Measurements from ENCODE around the gene AFAP1L2.

DNA sequence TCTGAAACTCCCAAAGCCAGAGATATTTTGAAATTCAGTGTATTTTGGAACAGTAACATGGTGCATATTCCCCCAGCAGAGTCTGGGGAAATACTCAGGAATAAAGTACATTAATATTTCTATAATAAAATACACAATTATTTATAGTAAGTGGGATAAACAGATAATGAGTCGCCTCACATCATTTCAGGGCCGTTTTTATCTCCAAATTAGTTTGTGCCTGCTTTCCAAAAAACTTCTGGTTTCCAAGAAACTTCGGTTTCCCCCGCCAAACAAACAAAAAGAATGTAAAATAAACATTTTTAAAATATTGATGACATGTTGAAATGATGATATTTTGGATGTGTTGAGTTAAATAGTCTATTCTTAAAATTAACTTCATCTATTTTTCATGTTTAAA, 48.2 kb downstream of the AFAP1L2 start:
- TF ChIP-seq EZH2phosphoT487 (conservative IDR thresholded peaks at IDR 0.05; ENCODE audit: low read length): no peak
- TF ChIP-seq, protein P1, sequence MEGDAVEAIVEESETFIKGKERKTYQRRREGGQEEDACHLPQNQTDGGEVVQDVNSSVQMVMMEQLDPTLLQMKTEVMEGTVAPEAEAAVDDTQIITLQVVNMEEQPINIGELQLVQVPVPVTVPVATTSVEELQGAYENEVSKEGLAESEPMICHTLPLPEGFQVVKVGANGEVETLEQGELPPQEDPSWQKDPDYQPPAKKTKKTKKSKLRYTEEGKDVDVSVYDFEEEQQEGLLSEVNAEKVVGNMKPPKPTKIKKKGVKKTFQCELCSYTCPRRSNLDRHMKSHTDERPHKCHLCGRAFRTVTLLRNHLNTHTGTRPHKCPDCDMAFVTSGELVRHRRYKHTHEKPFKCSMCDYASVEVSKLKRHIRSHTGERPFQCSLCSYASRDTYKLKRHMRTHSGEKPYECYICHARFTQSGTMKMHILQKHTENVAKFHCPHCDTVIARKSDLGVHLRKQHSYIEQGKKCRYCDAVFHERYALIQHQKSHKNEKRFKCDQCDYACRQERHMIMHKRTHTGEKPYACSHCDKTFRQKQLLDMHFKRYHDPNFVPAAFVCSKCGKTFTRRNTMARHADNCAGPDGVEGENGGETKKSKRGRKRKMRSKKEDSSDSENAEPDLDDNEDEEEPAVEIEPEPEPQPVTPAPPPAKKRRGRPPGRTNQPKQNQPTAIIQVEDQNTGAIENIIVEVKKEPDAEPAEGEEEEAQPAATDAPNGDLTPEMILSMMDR (IDR thresholded peaks at IDR 0.05; ENCODE audit: insufficient read depth, low read length, poor library complexity, severe bottlenecking): no peak

All from SU-DHL-6 (cell line).